ENCODE data around the gene SLC18A3.

Gene SLC18A3

GRCh38 chr10:49596493-49596809 is 13.7 kb upstream of the SLC18A3 start:
- no peak for DNase-seq (ENCODE audit: low spot score)

- DNase-seq (ENCODE audit: low spot score): no peak
Observed at GRCh38 chr10:49596836-49597235, 13.3 kb upstream of the SLC18A3 start.

- DNase-seq (ENCODE audit: low spot score): no peak
Observed at GRCh38 chr10:49597426-49598163, 12.5 kb upstream of the SLC18A3 start.

GRCh38 chr10:49598164-49598856 is 11.8 kb upstream of the SLC18A3 start:
- DNase-seq (ENCODE audit: low spot score): no peak

GRCh38 chr10:49598986-49599385 is 11.1 kb upstream of the SLC18A3 start:
- no peak for DNase-seq (ENCODE audit: low spot score)

DNA sequence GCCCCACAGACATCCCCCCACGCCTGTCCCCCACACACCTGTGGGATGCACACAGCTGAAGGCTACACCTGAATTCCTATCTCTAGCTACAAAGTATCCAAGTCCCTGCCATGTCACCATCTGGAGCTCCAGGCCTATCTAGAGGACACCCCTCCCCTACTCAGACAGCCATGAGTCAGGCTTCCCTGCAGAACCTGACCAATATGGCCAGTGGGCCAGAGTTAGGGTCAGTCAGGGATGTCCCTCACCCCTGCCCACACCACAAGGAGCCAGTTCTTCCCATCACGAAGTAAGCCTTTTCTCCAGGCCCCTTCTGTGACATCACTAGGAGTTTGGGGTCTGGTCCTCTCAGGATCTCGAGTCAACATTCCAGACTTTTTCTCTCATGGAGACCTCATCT is 10.6 kb upstream of the SLC18A3 start:
- no peak for DNase-seq (ENCODE audit: low spot score)

GRCh38 chr10:49600046-49600445 is 10.1 kb upstream of the SLC18A3 start:
- DNase-seq (ENCODE audit: low spot score): no peak

DNA sequence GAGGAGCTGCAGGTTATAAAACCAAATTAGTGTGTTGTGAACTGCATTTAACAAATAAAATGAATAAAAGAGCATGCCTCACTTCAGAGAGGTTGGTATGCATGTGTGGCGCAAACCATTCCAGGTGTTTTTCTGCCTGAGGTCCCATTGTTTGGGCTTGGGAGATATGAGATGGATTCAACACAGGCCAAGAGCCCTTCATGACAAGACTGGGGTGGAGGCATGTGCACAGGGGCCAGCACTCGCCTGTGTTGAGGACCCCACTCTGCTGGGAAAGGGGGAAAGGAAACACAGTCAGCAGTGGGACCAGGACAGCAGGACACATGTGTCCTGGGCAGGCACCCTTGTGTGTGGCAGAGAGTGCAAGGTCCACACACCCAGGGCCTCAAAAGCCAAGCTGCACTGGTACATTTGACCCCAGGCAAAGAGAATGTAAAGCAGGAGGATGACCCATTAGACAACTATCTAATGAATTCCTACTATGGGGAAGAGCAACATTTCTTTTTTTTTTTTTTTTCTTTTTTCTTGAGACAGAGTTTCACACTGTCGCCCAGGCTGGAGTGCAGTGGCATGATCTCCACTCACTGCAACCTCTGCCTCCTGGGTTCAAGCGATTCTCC is 9.2 kb upstream of the SLC18A3 start:
- DNase-seq (ENCODE audit: low spot score): no peak

- no peak for DNase-seq (ENCODE audit: low spot score)
Observed at GRCh38 chr10:49601857-49602256, 8.3 kb upstream of the SLC18A3 start.

DNA sequence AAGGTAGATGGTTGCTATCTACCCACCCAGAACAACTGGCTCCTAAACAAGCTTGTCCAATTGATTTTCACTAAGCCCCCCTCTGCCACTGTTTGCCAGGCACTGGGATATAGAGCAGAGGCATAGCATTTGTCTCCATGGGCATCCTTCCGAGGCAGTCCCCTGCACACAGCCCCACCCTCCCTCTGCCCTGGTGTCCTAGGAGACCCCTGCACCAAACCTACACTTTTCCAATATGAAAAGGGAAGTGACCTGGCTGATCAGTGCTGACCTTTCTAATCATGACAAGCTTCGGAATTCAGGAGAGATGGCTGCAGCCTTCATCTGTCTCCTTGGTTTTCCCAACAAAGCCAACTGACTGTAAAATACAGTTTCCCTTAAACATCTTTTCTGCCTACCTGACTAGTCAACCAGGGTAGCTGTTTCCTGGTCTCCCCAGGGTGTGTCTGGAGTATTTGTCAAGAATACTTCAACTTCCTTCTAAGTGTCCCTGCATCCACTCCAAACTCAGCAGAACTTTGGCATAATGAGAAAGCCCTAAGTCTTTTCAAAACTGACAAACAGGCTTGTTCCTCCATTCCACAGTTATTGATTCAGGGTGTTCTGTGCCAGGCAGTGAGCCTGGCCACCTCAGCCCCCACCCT is 7.6 kb upstream of the SLC18A3 start:
- no peak for DNase-seq (ENCODE audit: low spot score)

- no peak for DNase-seq (ENCODE audit: low spot score)
Observed at GRCh38 chr10:49605216-49605938, 4.7 kb upstream of the SLC18A3 start.

DNA sequence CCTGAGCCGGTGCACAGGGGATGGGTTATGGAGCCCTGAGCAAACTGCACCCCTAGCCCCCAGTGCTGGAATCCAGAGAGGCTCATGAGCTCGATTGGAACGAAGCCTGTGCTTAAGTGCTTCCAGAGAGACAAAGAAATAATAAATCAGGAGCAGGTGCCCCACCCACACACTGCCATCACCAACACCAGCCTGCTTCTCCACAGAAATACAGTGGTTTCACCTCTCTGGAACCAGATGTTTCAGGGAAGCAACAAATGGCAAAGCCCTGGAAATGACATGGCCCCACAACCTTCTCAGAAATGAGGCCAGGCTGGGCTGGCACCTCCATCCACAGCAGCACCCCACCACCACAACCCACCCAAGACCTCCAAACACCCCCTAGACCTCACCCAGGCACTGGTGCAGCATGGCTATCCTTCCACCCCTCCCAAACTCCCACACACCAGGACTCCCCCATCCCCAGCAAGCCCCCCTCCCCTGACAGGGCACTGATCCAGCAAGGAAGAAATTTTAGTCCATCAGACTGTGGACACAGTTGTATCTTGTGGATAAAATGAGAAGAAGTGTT is 4.1 kb upstream of the SLC18A3 start:
- DNase-seq (ENCODE audit: low spot score): no peak

- peak; percentile 55 for DNase-seq (ENCODE audit: low spot score)
Observed at GRCh38 chr10:49606981-49607535, 3.1 kb upstream of the SLC18A3 start.

GRCh38 chr10:49608166-49609005 is 1.7 kb upstream of the SLC18A3 start:
- no peak for DNase-seq (ENCODE audit: low spot score)

- no peak for DNase-seq (ENCODE audit: low spot score)
Observed at GRCh38 chr10:49609006-49609282, 1.2 kb upstream of the SLC18A3 start.

DNA sequence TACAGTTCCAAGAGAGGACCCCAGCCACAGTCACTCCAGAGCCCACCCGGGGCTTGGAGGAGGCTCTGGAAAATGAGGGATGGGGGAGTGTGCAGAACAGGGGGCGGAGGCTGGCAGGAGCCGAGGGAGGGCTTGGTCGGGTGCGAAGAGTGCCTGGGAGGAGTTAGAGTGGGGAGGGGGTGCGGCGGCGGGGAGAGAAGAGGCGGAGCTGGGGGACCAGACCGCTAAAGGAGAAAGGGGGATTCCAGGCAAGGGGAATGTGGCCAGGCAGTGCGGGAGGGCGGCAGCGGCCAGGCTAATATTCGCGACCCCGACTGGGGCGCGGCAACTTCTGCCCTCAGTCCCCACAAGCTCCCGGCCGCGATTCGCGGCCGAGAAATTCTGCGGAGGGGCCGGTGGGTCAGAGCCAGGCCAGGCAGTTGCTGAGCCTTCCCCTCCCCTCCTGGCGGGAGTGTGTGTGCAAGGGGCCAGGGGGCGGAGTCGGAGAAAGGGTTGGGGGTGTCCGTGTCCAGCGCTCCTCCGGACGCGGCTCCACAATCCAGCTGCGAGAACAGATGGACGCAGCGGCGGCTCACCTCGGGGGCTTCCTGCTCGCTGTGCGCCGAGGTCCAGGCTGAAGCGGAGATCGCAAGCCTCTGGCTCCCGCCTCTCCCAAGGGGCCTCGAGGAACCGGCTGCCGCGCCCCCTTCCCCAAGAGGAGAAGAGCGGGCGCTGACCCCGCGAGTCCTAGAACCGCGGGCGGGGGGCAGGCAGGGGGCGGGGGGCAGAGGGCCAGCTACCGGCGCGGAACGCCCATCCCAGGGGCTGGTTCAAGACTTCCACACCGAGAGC is 612 bp upstream of the SLC18A3 start:
- no peak for DNase-seq (ENCODE audit: low spot score)

DNA sequence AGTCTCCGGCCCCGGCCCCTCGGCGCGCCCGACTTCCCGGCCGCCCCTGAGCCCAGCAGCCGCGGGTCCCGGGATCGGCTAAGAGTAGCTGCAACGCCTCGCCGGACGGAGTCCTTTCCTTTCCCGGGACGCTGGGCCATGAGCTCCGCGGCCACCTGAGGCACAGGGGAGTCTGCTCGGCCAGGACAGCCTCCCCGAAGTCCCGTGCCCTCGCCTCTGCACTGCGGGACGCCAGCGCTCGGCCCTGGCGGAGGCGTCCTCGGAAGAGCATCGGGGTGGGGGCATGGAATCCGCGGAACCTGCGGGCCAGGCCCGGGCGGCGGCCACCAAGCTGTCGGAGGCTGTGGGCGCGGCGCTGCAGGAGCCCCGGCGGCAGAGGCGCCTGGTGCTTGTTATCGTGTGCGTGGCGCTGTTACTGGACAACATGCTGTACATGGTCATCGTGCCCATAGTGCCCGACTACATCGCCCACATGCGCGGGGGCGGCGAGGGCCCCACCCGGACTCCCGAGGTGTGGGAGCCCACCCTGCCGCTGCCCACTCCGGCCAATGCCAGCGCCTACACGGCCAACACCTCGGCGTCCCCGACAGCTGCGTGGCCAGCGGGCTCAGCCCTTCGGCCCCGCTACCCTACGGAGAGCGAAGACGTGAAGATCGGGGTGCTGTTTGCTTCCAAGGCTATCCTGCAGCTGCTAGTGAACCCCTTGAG is 502 bp downstream of the SLC18A3 start:
- DNase-seq (ENCODE audit: low spot score): no peak

- no peak for DNase-seq (ENCODE audit: low spot score)
Observed at GRCh38 chr10:49611166-49611815, 1.2 kb downstream of the SLC18A3 start.

Data from NAMALWA (cell line).